Astrocyte of the spinal cord (primary cell): Measurements from ENCODE around the gene ALG6.

Experiments used
- DNase-seq: peaks from one replicate; pipeline ENCODE4 v3.0.0; 2011; ENCODE audit warnings: low read depth, low spot score
- H3K4me3 ChIP-seq: 2 replicates; pipeline ENCODE4 v1.5.1; 2011; ENCODE audit warnings: low read depth, mild to moderate bottlenecking, low read length, moderate library complexity
- in situ Hi-C: cut with HindIII; loops from 2 replicates; pipeline ENCODE4 v1.10.0; 2017; ENCODE audit warnings: low sequenced_read_pairs
- TF ChIP-seq, protein P1 (sequence below): IDR thresholded peaks from 2 replicates; pipeline ENCODE4 v1.5.1; 2012; ENCODE audit warnings: low read depth, mild to moderate bottlenecking, low read length, inconsistent platforms

Gene ALG6

DNA sequence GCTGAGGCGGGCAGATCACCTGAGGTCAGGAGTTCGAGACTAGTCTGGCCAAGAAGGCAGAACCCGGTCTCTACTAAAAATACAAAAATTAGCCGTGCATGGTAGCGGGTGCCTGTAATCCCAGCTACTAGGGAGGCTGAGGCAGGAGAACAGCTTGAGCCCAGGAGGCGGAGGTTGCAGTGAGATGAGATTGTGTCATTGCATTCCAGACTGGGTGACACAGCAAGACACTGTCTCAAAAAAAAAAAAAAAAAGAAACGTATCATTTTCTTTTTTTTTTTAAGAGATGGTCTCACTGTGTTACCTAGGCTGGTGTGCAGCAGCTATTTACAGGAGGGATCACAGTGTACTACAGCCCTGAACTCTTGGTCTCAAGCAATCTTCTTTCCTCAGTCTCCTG, 108.3 kb downstream of the ALG6 start:
- TF ChIP-seq, protein P1, sequence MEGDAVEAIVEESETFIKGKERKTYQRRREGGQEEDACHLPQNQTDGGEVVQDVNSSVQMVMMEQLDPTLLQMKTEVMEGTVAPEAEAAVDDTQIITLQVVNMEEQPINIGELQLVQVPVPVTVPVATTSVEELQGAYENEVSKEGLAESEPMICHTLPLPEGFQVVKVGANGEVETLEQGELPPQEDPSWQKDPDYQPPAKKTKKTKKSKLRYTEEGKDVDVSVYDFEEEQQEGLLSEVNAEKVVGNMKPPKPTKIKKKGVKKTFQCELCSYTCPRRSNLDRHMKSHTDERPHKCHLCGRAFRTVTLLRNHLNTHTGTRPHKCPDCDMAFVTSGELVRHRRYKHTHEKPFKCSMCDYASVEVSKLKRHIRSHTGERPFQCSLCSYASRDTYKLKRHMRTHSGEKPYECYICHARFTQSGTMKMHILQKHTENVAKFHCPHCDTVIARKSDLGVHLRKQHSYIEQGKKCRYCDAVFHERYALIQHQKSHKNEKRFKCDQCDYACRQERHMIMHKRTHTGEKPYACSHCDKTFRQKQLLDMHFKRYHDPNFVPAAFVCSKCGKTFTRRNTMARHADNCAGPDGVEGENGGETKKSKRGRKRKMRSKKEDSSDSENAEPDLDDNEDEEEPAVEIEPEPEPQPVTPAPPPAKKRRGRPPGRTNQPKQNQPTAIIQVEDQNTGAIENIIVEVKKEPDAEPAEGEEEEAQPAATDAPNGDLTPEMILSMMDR: no peak
- no peak for DNase-seq
- in situ Hi-C loops: no loop called here
- H3K4me3 ChIP-seq: no peak overlapping the region

DNA sequence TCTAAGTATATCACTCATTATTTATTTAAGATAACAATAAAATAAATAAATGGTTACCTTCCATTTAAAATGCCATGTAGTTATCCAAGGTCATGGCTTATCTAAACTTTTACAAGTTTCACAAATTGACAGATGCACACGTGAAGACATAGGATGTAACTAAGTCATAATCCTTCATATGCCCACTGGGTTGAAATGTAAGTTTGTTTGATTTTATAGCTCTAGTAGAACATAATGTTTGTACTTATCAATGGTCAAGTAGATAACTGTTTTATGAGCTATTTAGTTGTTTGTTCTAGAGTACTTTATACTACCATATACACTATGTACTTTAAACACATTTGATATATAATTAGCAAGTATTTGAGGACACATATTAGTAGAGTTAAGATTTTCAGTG, 112.6 kb downstream of the ALG6 start:
- no peak overlapping the region for H3K4me3 ChIP-seq

DNA sequence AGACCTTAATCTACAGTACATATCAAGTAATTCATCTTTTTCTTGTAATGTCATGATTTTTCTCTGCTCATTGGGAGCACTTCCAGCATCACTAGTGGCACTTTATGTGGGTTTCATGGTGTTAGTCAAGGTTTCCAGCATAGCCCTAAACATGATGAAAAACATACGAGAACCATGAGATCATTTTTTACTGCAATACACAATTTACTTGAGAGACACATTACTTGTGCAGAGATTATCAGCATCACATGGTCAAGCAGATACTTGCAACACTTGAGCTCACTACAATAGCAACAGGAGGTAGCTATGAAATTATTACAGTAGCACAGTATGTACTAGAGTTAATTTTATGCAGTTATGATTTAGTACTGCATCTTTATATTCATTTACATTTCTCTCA, 119.2 kb downstream of the ALG6 start:
- in situ Hi-C loops: no loop called here
- TF ChIP-seq, protein P1: no peak
- no peak for DNase-seq
- H3K4me3 ChIP-seq: no peak overlapping the region

More for the DNA sequence above, 112.6 kb downstream of the ALG6 start:
- in situ Hi-C loops: no loop called here
- DNase-seq: no peak
- TF ChIP-seq, protein P1: no peak

DNA sequence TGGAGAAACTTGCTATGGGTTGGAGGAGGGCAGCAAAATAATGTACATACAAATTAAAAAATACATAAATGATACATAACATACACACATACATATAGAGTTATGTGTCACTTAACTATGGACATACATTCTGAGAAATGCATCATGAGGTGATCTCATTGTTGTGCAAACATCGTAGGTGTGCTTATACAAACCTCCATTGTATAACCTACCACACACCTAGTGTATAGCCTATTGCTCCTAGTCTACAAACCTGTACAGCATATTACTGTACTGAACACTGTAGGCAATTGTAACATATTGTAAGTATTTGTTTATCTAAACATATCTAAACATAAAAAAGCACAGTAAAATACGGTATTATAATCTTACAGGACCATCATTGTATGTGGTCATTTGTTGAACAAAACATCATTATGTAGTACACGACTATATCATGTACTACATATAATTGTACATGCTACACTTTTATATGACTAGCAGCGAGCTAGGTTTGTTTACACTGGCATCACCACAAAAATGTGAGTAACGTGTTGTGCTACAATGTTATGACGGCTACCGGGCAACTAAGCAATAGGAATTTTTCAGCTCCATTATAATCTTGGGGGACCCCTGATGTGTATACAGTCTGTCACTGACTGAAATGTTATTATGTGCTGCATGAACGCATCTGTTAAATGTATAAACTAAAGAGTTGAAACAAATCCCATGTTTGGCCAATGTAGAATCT, 120.1 kb downstream of the ALG6 start:
- in situ Hi-C loops: no loop called here
- TF ChIP-seq, protein P1: no peak
- peak; percentile 69 for DNase-seq
- H3K4me3 ChIP-seq: no peak overlapping the region
